ENCODE measurements around the gene MYOZ1. TPM values are rescaled to one million over a fixed set of nuclear protein-coding genes. Genes with fewer than 3 reads are reported as not detected.
"Not testable (repeated sequence)": the region's sequence is repeated elsewhere in the genome, so short reads cannot be mapped to it uniquely, and the experiment has no call there.

Gene MYOZ1
- total and polyA plus RNA-seq, 8 donors = 0.18 to 1.3 (median 0.70) TPM; not detected in 4

DNA sequence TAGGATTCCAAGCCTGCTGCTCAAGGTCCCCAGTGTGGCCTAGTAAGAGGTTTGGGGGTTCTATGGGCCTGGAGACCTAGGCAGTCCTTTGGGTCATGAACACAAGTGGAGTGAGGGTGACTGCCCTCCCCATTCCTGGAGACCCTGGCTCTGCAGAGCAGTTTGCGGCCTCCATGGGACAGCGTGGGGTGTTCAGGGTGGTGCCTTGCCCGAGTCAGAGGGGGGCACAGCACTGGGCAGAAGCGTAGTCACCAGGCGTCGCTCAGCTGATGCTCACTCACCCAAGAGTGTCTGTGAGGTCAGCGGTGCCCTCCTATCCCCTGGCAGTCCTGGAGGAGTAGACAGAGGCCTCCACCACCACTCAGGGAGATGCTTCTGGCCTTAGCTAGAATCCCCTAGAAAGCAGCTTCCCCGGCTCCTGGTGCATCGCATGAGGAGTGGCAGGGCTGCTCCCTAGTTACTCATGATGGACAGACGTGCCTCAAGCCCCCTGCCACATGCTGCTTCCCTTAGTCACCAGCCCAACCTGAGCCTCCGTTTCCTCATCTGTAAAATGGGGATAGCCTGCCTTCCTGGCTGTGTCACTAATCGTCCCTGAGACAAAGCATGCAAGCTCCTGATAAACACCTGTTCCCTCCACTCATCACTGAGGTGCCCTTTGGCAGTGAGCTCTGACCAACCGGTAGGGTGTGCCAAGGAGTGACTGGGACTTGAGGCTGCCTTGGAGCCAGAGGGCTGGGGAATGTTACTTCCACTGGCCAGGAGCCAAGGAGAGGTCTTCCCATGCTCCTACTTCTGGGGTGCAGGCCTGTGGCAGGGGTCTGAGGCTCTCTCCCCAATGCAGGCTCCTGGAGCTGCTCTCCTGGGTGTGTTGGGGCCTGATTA is 23.1 kb upstream of the MYOZ1 start:
- intact Hi-C loops (cut with DNase I; ENCODE audit: low total_unique reads); H3K4me3 ChIP-seq; DNase-seq; H3K27me3 ChIP-seq; H3K36me3 ChIP-seq; H3K27ac ChIP-seq; H3K4me1 ChIP-seq; H3K9me3 ChIP-seq: not testable (repeated sequence)
- WGBS, 5 donors = 77 to 84% (median 83%) methylated on average over 10 to 13 of the region's 13 CpGs
- TF ChIP-seq, protein P1, sequence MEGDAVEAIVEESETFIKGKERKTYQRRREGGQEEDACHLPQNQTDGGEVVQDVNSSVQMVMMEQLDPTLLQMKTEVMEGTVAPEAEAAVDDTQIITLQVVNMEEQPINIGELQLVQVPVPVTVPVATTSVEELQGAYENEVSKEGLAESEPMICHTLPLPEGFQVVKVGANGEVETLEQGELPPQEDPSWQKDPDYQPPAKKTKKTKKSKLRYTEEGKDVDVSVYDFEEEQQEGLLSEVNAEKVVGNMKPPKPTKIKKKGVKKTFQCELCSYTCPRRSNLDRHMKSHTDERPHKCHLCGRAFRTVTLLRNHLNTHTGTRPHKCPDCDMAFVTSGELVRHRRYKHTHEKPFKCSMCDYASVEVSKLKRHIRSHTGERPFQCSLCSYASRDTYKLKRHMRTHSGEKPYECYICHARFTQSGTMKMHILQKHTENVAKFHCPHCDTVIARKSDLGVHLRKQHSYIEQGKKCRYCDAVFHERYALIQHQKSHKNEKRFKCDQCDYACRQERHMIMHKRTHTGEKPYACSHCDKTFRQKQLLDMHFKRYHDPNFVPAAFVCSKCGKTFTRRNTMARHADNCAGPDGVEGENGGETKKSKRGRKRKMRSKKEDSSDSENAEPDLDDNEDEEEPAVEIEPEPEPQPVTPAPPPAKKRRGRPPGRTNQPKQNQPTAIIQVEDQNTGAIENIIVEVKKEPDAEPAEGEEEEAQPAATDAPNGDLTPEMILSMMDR (IDR thresholded peaks at IDR 0.05) = peak in 1 of 7 experiments; percentile 6

DNA sequence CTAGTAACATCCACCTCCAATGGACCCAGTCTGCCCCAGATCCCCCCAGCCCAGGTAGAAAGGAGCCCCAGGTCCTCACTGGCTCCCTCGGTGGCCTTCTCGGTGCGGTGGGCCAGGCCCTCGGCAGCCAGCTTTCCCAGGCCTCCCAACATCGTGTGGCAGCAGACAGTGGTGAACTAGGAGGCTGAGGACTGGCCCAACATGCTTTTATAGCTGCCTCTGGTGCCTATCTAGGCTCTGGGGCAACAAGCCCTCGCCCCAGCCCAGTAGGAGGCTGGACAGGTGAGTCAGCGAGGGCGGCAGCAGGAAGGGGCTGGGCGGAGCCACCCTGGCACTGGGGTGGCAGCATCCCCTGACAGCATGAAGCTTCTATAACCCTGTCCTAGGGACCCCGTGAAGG is 22.3 kb upstream of the MYOZ1 start:
- H3K4me3 ChIP-seq; H3K9me3 ChIP-seq; H3K4me1 ChIP-seq; DNase-seq; H3K36me3 ChIP-seq; intact Hi-C loops (cut with DNase I; ENCODE audit: low total_unique reads); H3K27me3 ChIP-seq; H3K27ac ChIP-seq: not testable (repeated sequence)
- 67 to 85% (median 79%) methylated on average over 5 to 10 of the region's 10 CpGs for WGBS, 5 donors

DNA sequence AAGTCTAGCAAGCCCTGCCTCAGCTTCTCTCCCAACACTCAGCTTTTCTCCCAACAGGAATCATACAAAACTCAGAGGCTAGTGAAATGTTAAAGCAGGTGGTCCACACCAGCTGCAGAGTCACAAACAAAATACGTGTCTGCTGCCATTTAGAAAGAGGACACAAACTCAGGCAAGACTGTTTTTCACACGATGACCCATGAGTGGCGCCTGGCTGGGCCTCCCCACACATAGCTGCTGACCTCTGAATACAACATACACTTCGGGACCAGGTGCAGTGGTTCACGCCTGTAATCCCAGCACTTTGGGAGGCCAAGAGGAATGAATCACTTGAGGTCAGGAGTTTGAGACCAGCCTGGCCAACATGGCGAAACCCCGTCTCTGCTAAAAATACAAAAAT is 21.4 kb upstream of the MYOZ1 start:
- WGBS, 5 donors = 80 to 89% (median 86%) methylated on average over 7 of the region's 7 CpGs
- intact Hi-C loops (cut with DNase I; ENCODE audit: low total_unique reads); H3K4me3 ChIP-seq; H3K27me3 ChIP-seq; H3K36me3 ChIP-seq; H3K4me1 ChIP-seq; H3K9me3 ChIP-seq; H3K27ac ChIP-seq; DNase-seq: not testable (repeated sequence)

DNA sequence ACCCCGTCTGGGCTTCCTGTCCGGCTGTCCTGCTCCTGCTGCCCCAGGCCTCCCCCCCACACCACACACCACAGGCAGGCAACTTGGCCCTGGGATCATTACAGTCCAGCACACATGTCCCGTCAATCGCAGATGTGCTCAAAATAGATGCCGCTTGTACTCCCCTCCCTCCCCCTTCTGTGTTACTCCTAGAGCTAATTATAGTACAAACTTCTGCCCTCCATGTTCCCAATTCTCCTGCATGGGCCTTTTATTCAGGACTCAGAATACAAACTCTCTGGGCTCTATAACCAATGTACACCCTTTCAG is 14.7 kb upstream of the MYOZ1 start, which contains the start of gene SYNPO2L:
Gene SYNPO2L, minus strand, starts transcription at position 40 of the 309 bp plus-strand sequence. CDS start 107 bp downstream, outside the sequence.
- Histone ChIP-seq H3K27me3 (no peaks in the 10 kb centered on the region), H3K9me3 (no peaks in the 10 kb centered on the region), H3K4me3 (no peak within 1 kb of the TSS), H3K36me3 (no peaks in the 10 kb centered on the region), H3K4me1 (peaks cover 0 to 13% (median 5%) of the 10 kb centered on the region in 4 donors), H3K27ac (peak within 1 kb of the TSS in 1 of 5 donors; percentile 49)
- no peak for DNase-seq
- TF ChIP-seq POLR2AphosphoS5 (IDR thresholded peaks at IDR 0.05) = no peak
- no peak for TF ChIP-seq EP300 (IDR thresholded peaks at IDR 0.05)
- TF ChIP-seq POLR2A (IDR thresholded peaks at IDR 0.05) = no peak
- TF ChIP-seq, protein P1 (IDR thresholded peaks at IDR 0.05) = no peak
- intact Hi-C loops (cut with DNase I; ENCODE audit: low total_unique reads) = no loop called here
- 68 to 86% (median 83%) methylated on average over 5 of the region's 5 CpGs for WGBS, 5 donors

DNA sequence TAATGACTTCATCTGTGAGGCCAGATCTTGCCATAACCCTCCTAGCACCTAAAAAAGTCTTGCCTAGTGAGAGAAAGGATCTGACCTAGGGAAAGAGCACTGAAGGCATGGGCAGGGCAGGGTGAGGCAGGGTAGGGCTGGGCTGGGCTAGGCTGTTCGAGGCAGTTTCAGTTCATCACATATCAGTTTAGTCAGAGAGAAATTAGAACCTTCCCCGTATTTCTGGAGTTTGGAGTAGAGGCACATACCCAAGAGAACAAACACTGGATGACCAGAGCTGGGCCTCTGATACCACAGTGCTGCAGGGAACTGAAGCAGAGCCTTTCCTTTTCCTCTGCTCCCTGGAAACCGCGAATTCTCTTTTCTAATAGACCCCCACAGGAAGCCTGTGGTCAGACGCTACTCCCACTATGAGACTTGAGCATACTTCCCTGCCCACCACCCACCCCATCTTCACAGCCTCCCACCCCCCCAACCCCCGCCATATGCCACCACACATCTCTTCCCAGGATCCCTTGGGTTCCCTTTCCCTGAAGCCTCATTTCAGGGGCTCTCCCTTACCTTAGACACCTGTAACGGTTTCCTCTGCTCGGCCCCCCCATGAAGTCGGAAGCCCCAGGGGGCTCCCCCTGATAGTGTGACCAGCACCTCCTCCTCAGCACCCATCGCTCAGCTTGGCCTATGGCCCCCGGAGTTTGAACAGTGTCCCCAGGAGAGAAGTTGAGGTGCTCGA is 14.1 kb upstream of the MYOZ1 start:
- intact Hi-C loops (cut with DNase I; ENCODE audit: low total_unique reads) = no loop called here
- Histone ChIP-seq H3K4me3 (no peak overlapping the region), H3K27me3 (no peaks in the 10 kb centered on the region), H3K27ac (peak overlapping the region in 1 of 5 donors; percentile 49), H3K9me3 (no peaks in the 10 kb centered on the region), H3K4me1 (peaks cover 0 to 15% (median 5%) of the 10 kb centered on the region in 4 donors), H3K36me3 (no peaks in the 10 kb centered on the region)
- DNase-seq = no peak
- TF ChIP-seq POLR2AphosphoS5 (IDR thresholded peaks at IDR 0.05) = no peak
- TF ChIP-seq POLR2A (IDR thresholded peaks at IDR 0.05) = no peak
- TF ChIP-seq, protein P1 (IDR thresholded peaks at IDR 0.05) = no peak
- TF ChIP-seq EP300 (IDR thresholded peaks at IDR 0.05) = no peak
- 75 to 79% (median 76%) methylated on average over 12 of the region's 12 CpGs for WGBS, 5 donors

All from stomach (tissue), 9 donors.